PFSK-1 (cell line): ENCODE results near the gene PROSER2.

Experiments used
- FOXP2 ChIP-seq: optimal IDR thresholded peaks from 2 replicates; pipeline ENCODE3; 2011; ENCODE audit warnings: borderline replicate concordance, control low read depth, inconsistent platforms; ENCODE audit not compliant: insufficient read depth; ENCODE audit errors: extremely low read length, extremely low read depth
- POLR2AphosphoS5 ChIP-seq: IDR thresholded peaks from 2 replicates; pipeline ENCODE4 v1.6.1; 2012; ENCODE audit warnings: low read depth, mild to moderate bottlenecking, control low read depth, low read length, moderate library complexity
- SIN3A ChIP-seq: IDR thresholded peaks from 2 replicates; pipeline ENCODE4 v1.6.1; 2012; ENCODE audit warnings: mild to moderate bottlenecking, low read length, moderate library complexity, borderline replicate concordance; ENCODE audit not compliant: insufficient read depth
- TAF1 ChIP-seq: IDR thresholded peaks from 2 replicates; pipeline ENCODE4 v1.6.1; 2012; ENCODE audit warnings: low read length, control low read depth, borderline replicate concordance; ENCODE audit not compliant: insufficient read depth
- TF ChIP-seq, protein P1 (sequence below), 2 experiments: IDR thresholded peaks; 2 replicates each; pipeline versions ENCODE4 v1.6.1 to v1.8.0; 2011 to 2012; ENCODE audit warnings: low read depth in 2 of 2, low read length in 2 of 2, control low read depth in 1 of 2, inconsistent platforms in 1 of 2, mild to moderate bottlenecking in 1 of 2, moderate library complexity in 1 of 2; ENCODE audit not compliant: insufficient read depth in 1 of 2

GRCh38 chr10:11798845-11799735, 24.1 kb upstream of the PROSER2 start:
- no peak for TF ChIP-seq TAF1
- no peak for TF ChIP-seq FOXP2
- TF ChIP-seq, protein P1, sequence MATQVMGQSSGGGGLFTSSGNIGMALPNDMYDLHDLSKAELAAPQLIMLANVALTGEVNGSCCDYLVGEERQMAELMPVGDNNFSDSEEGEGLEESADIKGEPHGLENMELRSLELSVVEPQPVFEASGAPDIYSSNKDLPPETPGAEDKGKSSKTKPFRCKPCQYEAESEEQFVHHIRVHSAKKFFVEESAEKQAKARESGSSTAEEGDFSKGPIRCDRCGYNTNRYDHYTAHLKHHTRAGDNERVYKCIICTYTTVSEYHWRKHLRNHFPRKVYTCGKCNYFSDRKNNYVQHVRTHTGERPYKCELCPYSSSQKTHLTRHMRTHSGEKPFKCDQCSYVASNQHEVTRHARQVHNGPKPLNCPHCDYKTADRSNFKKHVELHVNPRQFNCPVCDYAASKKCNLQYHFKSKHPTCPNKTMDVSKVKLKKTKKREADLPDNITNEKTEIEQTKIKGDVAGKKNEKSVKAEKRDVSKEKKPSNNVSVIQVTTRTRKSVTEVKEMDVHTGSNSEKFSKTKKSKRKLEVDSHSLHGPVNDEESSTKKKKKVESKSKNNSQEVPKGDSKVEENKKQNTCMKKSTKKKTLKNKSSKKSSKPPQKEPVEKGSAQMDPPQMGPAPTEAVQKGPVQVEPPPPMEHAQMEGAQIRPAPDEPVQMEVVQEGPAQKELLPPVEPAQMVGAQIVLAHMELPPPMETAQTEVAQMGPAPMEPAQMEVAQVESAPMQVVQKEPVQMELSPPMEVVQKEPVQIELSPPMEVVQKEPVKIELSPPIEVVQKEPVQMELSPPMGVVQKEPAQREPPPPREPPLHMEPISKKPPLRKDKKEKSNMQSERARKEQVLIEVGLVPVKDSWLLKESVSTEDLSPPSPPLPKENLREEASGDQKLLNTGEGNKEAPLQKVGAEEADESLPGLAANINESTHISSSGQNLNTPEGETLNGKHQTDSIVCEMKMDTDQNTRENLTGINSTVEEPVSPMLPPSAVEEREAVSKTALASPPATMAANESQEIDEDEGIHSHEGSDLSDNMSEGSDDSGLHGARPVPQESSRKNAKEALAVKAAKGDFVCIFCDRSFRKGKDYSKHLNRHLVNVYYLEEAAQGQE (IDR thresholded peaks at IDR 0.05; ENCODE audit: insufficient read depth in 1 of 2, low read depth in 2 of 2, low read length in 2 of 2): no peak; a peak in 1 of 4 replicates
- TF ChIP-seq POLR2AphosphoS5: no peak
- no peak for TF ChIP-seq SIN3A
